Right lobe of liver (tissue), 6 donors: ENCODE data around the gene CUL1. TPM values are rescaled to one million over a fixed set of nuclear protein-coding genes. Genes with fewer than 3 reads are reported as not detected.

Experiments
- ATAC-seq, 4 donors: fragments of 200-7000 bp; cut with Tn5 transposase; one replicate each; pipeline ENCODE4 v1.9.1; 2020; ENCODE audit warnings: mild to moderate bottlenecking in 4 of 4, moderate library complexity in 4 of 4
- DNase-seq, 3 donors: peaks; one replicate each; pipeline ENCODE4 v3.0.0-alpha.2; 2020
- H3K27ac ChIP-seq, 3 donors: fragments of 200-600 bp; one replicate each; pipeline ENCODE4 v1.8.0; 2022
- H3K27me3 ChIP-seq, 2 donors: fragments of 200-600 bp; one replicate each; pipeline ENCODE4 v1.8.0; 2022
- H3K36me3 ChIP-seq, 4 donors: fragments of 200-600 bp; sonication (generic) in 1 of 4; one replicate each; pipeline versions ENCODE4 v1.5.1 to v1.8.0; 2017 to 2022; ENCODE audit warnings: control low read depth in 1 of 4
- H3K4me1 ChIP-seq, 4 donors: fragments of 200-600 bp; sonication (generic) in 1 of 4; one replicate each; pipeline versions ENCODE4 v1.5.1 to v1.8.0; 2017 to 2022; ENCODE audit warnings: control low read depth in 1 of 4
- H3K4me3 ChIP-seq, 3 donors: fragments of 200-600 bp; one replicate each; pipeline ENCODE4 v1.8.0; 2022
- H3K9me3 ChIP-seq, 4 donors: fragments of 200-600 bp; sonication (generic) in 1 of 4; one replicate each; pipeline versions ENCODE4 v1.5.1 to v1.8.0; 2017 to 2022; ENCODE audit warnings: control low read depth in 1 of 4
- POLR2A ChIP-seq: fragments of 450-650 bp; IDR thresholded peaks from one replicate; pipeline ENCODE4 v1.6.1; 2017; ENCODE audit warnings: antibody characterized with exemption, mild to moderate bottlenecking
- WGBS: methylation state at CpG from one replicate; pipeline ENCODE4 v1.1.6; 2018; ENCODE audit warnings: low coverage, low lambda C conversion rate; ENCODE audit not compliant: insufficient coverage; ENCODE audit errors: missing lambda C conversion rate; 5-methylcytosine and 5-hydroxymethylcytosine counted together
- intact Hi-C, 2 donors: fragments of 100-400 bp; cut with DNase I; formaldehyde crosslinking; loops; one replicate each; pipeline versions ENCODE4 v1.11.2 to v1.14.1; 2022
- total RNA-seq, 6 experiments: library from RNA; depleted of rRNA in 2 of 6; stranded (reverse); fragments of >200 nt in 2 of 6; fragmentation: NEBNext Ultra II Directional in 3 of 6; extraction: Animal tissue kit (Norgen Biotek cat#: 25700) in 3 of 6; gene quantifications; one replicate each; pipeline versions ENCODE4 v1.1.0 to v1.2.4, GENCODE V29; 2016 to 2023
- TF ChIP-seq, protein P1 (sequence below), 4 donors: fragments of 200-600 bp in 3 of 4; fragments of 450-650 bp in 1 of 4; IDR thresholded peaks; one replicate each; pipeline versions ENCODE4 v1.5.1 to v1.8.0; 2016 to 2022; ENCODE audit warnings: antibody characterized with exemption in 4 of 4, mild to moderate bottlenecking in 2 of 4
- donor health status: DM: no; HTN: yes; CAD: no.
- donor health status: DM: no; HTN: no; CAD: no.
- donor health status: DM: no; HTN: no; CAD: no.
- donor health status: DM: no; HTN: yes; CAD: no.
- donor health status: DM: no; HTN: yes; CAD: no.

CUL1 gene
- total RNA-seq, 6 experiments from 2014 or later = 22.3 to 46.3 (median 30.8) TPM

DNA sequence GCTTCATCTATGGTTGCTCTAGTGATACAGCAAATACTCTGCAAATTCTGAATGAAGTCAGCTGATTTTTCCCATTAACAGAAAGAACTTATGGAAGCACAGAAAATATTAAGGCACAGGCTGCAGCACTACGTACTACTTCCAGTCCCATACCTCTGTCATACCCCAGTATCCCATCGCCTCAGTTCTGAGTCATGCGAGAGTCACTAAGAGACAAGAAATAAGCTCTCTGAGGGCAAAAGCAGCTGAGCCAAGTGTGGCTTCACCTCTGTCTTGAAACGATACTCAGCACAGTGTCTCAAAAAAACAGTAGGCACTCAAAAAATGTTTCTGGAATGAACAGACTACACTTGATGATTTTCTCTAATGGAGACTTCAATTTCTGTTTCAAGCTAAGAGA is 137.2 kb downstream of the CUL1 start:
- no peak for ATAC-seq
- Histone ChIP-seq H3K36me3 (no peaks in the 10 kb centered on the region), H3K27me3 (no peaks in the 10 kb centered on the region), H3K27ac (no peak overlapping the region), H3K4me3 (no peak overlapping the region), H3K9me3 (no peaks in the 10 kb centered on the region), H3K4me1 (no peaks in the 10 kb centered on the region)
- DNase-seq = no peak
- WGBS = 100% methylated on average over 3 of the region's 4 CpGs
- TF ChIP-seq POLR2A = no peak
- TF ChIP-seq, protein P1, sequence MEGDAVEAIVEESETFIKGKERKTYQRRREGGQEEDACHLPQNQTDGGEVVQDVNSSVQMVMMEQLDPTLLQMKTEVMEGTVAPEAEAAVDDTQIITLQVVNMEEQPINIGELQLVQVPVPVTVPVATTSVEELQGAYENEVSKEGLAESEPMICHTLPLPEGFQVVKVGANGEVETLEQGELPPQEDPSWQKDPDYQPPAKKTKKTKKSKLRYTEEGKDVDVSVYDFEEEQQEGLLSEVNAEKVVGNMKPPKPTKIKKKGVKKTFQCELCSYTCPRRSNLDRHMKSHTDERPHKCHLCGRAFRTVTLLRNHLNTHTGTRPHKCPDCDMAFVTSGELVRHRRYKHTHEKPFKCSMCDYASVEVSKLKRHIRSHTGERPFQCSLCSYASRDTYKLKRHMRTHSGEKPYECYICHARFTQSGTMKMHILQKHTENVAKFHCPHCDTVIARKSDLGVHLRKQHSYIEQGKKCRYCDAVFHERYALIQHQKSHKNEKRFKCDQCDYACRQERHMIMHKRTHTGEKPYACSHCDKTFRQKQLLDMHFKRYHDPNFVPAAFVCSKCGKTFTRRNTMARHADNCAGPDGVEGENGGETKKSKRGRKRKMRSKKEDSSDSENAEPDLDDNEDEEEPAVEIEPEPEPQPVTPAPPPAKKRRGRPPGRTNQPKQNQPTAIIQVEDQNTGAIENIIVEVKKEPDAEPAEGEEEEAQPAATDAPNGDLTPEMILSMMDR (IDR thresholded peaks at IDR 0.05) = no peak
- intact Hi-C loops = no loop called here

DNA sequence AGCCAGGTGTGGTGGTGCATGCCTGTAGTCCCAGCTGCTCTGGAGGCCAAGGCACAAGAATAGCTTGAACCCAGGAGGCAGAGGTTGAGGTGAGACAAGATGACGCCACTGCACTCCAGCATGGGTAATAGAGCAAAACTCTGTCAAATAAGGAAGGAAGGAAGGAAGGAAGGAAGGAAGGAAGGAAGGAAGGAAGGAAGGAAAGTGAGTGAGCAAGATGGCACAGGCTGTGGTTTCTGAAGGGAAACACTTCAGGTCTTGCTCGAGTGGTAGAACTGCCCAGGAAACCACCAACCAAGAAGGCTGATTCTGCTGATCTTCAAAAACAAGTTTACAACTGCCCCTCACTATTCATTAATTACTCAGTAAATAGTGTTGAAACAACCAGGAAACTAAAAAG is 140.2 kb downstream of the CUL1 start:
- no peak overlapping the region for H3K4me3 ChIP-seq
- H3K36me3 ChIP-seq = no peaks in the 10 kb centered on the region
- WGBS = 35% methylated on average over 2 of the region's 2 CpGs
- no peak for DNase-seq
- no peak overlapping the region for H3K27ac ChIP-seq
- ATAC-seq = peak in 1 of 4 donors; percentile 24
- H3K27me3 ChIP-seq = no peaks in the 10 kb centered on the region
- no peaks in the 10 kb centered on the region for H3K9me3 ChIP-seq
- intact Hi-C loops = no loop called here
- TF ChIP-seq, protein P1 (IDR thresholded peaks at IDR 0.05) = no peak
- TF ChIP-seq POLR2A = no peak
- H3K4me1 ChIP-seq = no peaks in the 10 kb centered on the region

DNA sequence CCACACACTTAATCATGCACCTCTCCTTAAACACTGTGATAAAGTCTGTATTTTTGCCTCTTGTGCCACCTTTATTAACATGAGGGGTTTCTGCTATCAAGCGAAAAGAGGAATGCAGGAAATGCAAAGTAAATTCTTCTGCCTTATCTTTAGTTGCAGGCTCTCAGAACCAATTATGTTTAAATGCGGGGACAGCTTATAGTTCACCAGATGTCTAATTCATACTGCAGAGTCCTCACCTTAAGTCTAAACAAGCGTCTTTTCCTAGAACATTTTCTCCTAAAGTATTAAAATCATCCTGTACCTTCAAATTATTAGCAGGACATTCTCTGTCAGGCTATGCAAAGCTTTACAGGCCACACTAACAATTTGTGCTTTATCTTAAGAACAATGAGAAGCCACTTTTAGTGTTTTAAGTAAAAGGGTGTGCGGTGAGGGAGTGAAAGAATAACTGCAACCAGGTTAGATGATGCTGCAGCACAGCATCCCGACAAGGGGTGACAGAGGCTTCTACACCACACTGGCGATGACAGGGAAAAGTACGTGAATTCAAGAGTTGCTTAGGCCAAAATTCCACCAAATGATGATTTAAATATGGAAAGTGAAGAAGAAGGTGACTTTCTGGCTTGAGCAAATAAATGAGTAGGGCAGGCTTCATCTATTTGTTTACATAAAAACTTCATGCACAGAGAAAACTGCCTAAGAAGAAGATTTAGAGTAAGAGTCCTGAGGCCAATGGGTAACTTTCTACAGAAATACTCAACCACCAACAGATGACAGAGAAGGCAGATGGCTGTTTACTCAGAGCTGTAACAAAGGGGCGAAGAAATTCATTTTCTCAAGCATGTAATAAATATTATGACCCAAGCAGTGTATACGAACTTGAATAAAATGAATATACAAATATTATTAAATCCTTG is 149.4 kb downstream of the CUL1 start:
- DNase-seq (no peak), ATAC-seq (no peak)
- WGBS = 77% methylated on average over 9 of the region's 9 CpGs
- Histone ChIP-seq H3K27me3 (no peaks in the 10 kb centered on the region), H3K4me3 (no peak overlapping the region), H3K27ac (no peak overlapping the region), H3K4me1 (no peaks in the 10 kb centered on the region), H3K9me3 (no peaks in the 10 kb centered on the region), H3K36me3 (no peaks in the 10 kb centered on the region)
- TF ChIP-seq POLR2A = no peak
- TF ChIP-seq, protein P1 (IDR thresholded peaks at IDR 0.05) = no peak
- intact Hi-C loops = no loop called here

DNA sequence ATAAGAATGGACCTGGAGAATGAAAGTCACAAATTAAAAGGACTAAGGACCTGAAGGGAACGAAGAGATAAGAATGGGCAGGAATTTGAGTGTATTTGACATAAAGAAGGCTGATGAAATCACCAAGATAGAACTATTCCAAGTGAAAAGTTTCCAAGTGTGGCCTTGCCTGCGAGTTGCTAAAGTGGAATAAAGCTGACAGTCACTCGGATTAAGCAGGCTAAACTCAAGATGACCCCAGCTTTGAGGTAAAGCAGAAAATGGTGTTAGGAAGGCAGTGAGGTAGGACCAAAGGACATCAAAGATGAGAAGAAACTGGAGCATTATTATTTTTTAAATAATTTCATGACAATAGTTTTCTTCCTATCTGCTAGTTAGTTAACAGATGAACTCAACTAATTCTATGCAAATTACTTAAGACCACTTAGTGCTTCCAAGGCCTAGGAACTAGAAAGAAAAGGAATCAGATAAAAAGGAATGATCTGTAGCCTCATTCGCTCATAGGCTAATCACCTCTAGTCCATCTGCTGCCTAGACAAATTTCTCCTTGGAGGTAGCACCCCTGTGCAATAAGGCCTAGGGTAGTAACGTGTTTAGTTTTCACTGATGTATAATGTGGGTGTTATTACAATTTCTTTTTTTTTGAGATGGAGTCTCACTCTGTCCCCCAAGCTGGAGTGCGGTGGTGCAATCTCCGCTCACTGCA is 150.8 kb downstream of the CUL1 start:
- intact Hi-C loops = no loop called here
- Histone ChIP-seq H3K4me3 (no peak overlapping the region), H3K36me3 (no peaks in the 10 kb centered on the region), H3K27me3 (no peaks in the 10 kb centered on the region), H3K27ac (no peak overlapping the region), H3K4me1 (no peaks in the 10 kb centered on the region), H3K9me3 (no peaks in the 10 kb centered on the region)
- TF ChIP-seq, protein P1 (IDR thresholded peaks at IDR 0.05) = no peak
- no peak for TF ChIP-seq POLR2A
- DNase-seq (no peak), ATAC-seq (no peak)
- WGBS = 98% methylated on average over 7 of the region's 7 CpGs
